ENCODE results near the gene HS6ST1. TPM values are rescaled to one million over a fixed set of nuclear protein-coding genes. Genes with fewer than 3 reads are reported as not detected.

The HS6ST1 gene
- total and polyA plus RNA-seq, 2 donors (not counting 3 experiments of a cell fraction or from before 2014, with no cell fraction given): 12.8 to 19.4 TPM

DNA sequence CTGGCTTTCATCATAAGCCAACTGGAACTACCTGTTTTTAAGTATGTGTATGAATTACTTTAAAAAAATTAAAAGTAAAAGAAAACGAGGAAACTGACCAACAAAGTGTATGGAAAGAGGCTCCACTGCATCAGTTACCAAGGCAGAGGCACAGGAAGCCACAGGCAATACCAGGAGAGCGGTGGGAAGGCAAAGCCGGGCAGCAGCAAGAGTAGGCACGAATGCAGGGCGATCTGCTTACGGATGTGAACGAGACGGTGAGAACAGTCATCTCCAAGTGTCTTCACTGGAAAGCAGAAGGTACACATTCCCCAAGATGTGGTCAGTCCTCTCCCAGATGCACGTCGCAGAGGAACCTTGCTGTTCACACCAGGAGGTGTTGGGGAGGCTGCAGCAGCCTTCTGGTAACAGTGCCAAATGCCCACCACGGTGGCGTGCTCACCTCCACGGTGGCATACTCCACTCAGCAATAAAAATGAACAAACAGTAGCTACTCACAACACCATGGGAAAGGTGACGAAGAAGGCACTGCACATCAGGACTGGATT, 43.1 kb downstream of the HS6ST1 start:
- no peaks in the 10 kb centered on the region for H3K79me2 ChIP-seq (ENCODE audit: control insufficient read depth, insufficient read depth, low read length)
- no peaks in the 10 kb centered on the region for H3K27me3 ChIP-seq (ENCODE audit: control insufficient read depth in 2 of 2, insufficient read depth in 2 of 2, low read length in 2 of 2)
- no peak overlapping the region for H2AFZ ChIP-seq (ENCODE audit: low read depth, low read length)
- DNase-seq (ENCODE audit: low read depth, low spot score) (no peak), FAIRE-seq (no peak)
- intact Hi-C loops (cut with micrococcal nuclease) (no loop called here), dilution Hi-C loops (cut with MboI; ENCODE audit: extremely low pct_ligation_motif_present, low sequenced_read_pairs) (no loop called here)
- H3K36me3 ChIP-seq (ENCODE audit: control insufficient read depth in 2 of 2, extremely low read depth in 1 of 2, insufficient read depth in 2 of 2, low read length in 2 of 2): peaks cover 0 to 2% of the 10 kb centered on the region in 2 experiments
- H3K9ac ChIP-seq (replicated peaks; ENCODE audit: extremely low read depth, insufficient read depth, low read length): no peak overlapping the region
- CTCF ChIA-PET: no interaction called here
- no peak overlapping the region for H3K4me3 ChIP-seq (replicated peaks in 1 of 3; ENCODE audit: insufficient read depth in 1 of 3, low read depth in 1 of 3, low read length in 3 of 3)
- POLR2A ChIA-PET: no interaction called here
- no peak overlapping the region for H3K4me2 ChIP-seq (ENCODE audit: insufficient read depth, low read length)
- TF ChIP-seq EZH2 (IDR thresholded peaks at IDR 0.05; ENCODE audit: borderline replicate concordance, low read depth, low read length, severe bottlenecking) (no peak), FOS (IDR thresholded peaks at IDR 0.05; ENCODE audit: borderline replicate concordance, insufficient read depth, low read length) (no peak), GATA2 (IDR thresholded peaks at IDR 0.05; ENCODE audit: insufficient read depth, insufficient read length, low read depth, low read length) (no peak), POLR2A (IDR thresholded peaks at IDR 0.05; ENCODE audit: low read depth, low read length) (no peak), MYC (IDR thresholded peaks at IDR 0.05; ENCODE audit: low read depth, low read length) (no peak), POLR2AphosphoS5 (IDR thresholded peaks at IDR 0.05; ENCODE audit: insufficient read depth, low read depth, low read length) (no peak), JUN (IDR thresholded peaks at IDR 0.05; ENCODE audit: borderline replicate concordance, insufficient read depth, insufficient read length, low read depth) (no peak)
- TF ChIP-seq, protein P1, sequence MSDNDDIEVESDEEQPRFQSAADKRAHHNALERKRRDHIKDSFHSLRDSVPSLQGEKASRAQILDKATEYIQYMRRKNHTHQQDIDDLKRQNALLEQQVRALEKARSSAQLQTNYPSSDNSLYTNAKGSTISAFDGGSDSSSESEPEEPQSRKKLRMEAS (IDR thresholded peaks at IDR 0.05; ENCODE audit: insufficient read depth, insufficient read length): no peak
- TF ChIP-seq, protein P2, sequence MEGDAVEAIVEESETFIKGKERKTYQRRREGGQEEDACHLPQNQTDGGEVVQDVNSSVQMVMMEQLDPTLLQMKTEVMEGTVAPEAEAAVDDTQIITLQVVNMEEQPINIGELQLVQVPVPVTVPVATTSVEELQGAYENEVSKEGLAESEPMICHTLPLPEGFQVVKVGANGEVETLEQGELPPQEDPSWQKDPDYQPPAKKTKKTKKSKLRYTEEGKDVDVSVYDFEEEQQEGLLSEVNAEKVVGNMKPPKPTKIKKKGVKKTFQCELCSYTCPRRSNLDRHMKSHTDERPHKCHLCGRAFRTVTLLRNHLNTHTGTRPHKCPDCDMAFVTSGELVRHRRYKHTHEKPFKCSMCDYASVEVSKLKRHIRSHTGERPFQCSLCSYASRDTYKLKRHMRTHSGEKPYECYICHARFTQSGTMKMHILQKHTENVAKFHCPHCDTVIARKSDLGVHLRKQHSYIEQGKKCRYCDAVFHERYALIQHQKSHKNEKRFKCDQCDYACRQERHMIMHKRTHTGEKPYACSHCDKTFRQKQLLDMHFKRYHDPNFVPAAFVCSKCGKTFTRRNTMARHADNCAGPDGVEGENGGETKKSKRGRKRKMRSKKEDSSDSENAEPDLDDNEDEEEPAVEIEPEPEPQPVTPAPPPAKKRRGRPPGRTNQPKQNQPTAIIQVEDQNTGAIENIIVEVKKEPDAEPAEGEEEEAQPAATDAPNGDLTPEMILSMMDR (IDR thresholded peaks at IDR 0.05; ENCODE audit: extremely low read depth in 1 of 2, insufficient read depth in 1 of 2, low read depth in 1 of 2, low read length in 2 of 2): no peak
- no peaks in the 10 kb centered on the region for H3K4me1 ChIP-seq (ENCODE audit: control insufficient read depth, extremely low read depth, insufficient read depth, low read length)
- no TSS peak for BruUV-seq (replicated peaks)
- H3K27ac ChIP-seq (ENCODE audit: insufficient read depth, low read depth, low read length): no peak overlapping the region
- H3K9me3 ChIP-seq (replicated peaks; ENCODE audit: control insufficient read depth, insufficient read depth, low read length): no peaks in the 10 kb centered on the region
- H4K20me1 ChIP-seq (replicated peaks; ENCODE audit: control insufficient read depth, extremely low read depth, insufficient read depth, low read length): no peaks in the 10 kb centered on the region
- H3K9me1 ChIP-seq (replicated peaks; ENCODE audit: control insufficient read depth, extremely low read depth, insufficient read depth, low read length): no peaks in the 10 kb centered on the region
